ENCODE data around the gene F5.

The F5 gene

GRCh38 chr1:169475806-169476387 lies 110.4 kb downstream of the F5 start:
- no peak for DNase-seq

- DNase-seq = no peak
These were observed 111.8 kb downstream of the F5 start for GRCh38 chr1:169474302-169474995.

- no peak for DNase-seq
These were observed 112.9 kb downstream of the F5 start for GRCh38 chr1:169473347-169473746.

- no peak for DNase-seq
These were observed 113.5 kb downstream of the F5 start for GRCh38 chr1:169472738-169473137.

GRCh38 chr1:169468982-169469381 lies 117.3 kb downstream of the F5 start:
- no peak for DNase-seq

GRCh38 chr1:169466259-169467230 lies 119.7 kb downstream of the F5 start:
- peak in 1 of 2 experiments; percentile 76 for DNase-seq

GRCh38 chr1:169465281-169465680 lies 121.0 kb downstream of the F5 start:
- DNase-seq = no peak

Data from NCI-H526 (cell line).